Measurements from ENCODE around the gene MITF.
"Not testable (repeated sequence)": the region's sequence is repeated elsewhere in the genome, so short reads cannot be mapped to it uniquely, and the experiment has no call there.

MITF gene

GRCh38 chr3:69787436-69788168 is 48.3 kb downstream of the MITF start:
- H3K27ac ChIP-seq (ENCODE audit: low read depth, low read length, poor library complexity, severe bottlenecking), result no peak overlapping the region
- H3K27me3 ChIP-seq (ENCODE audit: insufficient read depth, low read length), result no peaks in the 10 kb centered on the region
- H3K4me3 ChIP-seq (ENCODE audit: low read depth, low read length, poor library complexity, severe bottlenecking), result no peak overlapping the region
- no peak for TF ChIP-seq EZH2 (IDR thresholded peaks at IDR 0.05; ENCODE audit: borderline replicate concordance, low read length)
- TF ChIP-seq CTCF (IDR thresholded peaks at IDR 0.05; ENCODE audit: low read length), result no peak
- H3K9me2 ChIP-seq (ENCODE audit: low read depth, low read length), result no peaks in the 10 kb centered on the region
- H2AFZ ChIP-seq (ENCODE audit: low read length), result no peak overlapping the region
- no peaks in the 10 kb centered on the region for H3F3A ChIP-seq (ENCODE audit: insufficient read depth, low read length)
- no peaks in the 10 kb centered on the region for H3K79me2 ChIP-seq (ENCODE audit: insufficient read depth, low read length)
- no peaks in the 10 kb centered on the region for H3K36me3 ChIP-seq (ENCODE audit: insufficient read depth, low read length)
- no peaks in the 10 kb centered on the region for H3K4me1 ChIP-seq (ENCODE audit: insufficient read depth, low read length, severe bottlenecking)
- H4K20me1 ChIP-seq (ENCODE audit: insufficient read depth, low read length), result no peaks in the 10 kb centered on the region
- H3K9me3 ChIP-seq (ENCODE audit: low read length), result no peaks in the 10 kb centered on the region
- no peak overlapping the region for H3K4me2 ChIP-seq (ENCODE audit: low read length)
- no peak overlapping the region for H3K9ac ChIP-seq (ENCODE audit: low read length)

GRCh38 chr3:69791106-69791505 is 51.8 kb downstream of the MITF start:
- Histone ChIP-seq H3K9ac (ENCODE audit: low read length) (no peak overlapping the region), H2AFZ (ENCODE audit: low read length) (no peak overlapping the region), H3K9me3 (ENCODE audit: low read length) (no peaks in the 10 kb centered on the region)

GRCh38 chr3:69791919-69792399 is 52.7 kb downstream of the MITF start:
- Histone ChIP-seq H3K27me3 (ENCODE audit: insufficient read depth, low read length) (no peaks in the 10 kb centered on the region), H3K9me3 (ENCODE audit: low read length) (no peaks in the 10 kb centered on the region), H3K4me1 (ENCODE audit: insufficient read depth, low read length, severe bottlenecking) (no peaks in the 10 kb centered on the region), H3K79me2 (ENCODE audit: insufficient read depth, low read length) (no peaks in the 10 kb centered on the region), H2AFZ (ENCODE audit: low read length) (no peak overlapping the region), H3K36me3 (ENCODE audit: insufficient read depth, low read length) (no peaks in the 10 kb centered on the region), H3K9ac (ENCODE audit: low read length) (no peak overlapping the region), H3K27ac (ENCODE audit: low read depth, low read length, poor library complexity, severe bottlenecking) (no peak overlapping the region), H4K20me1 (ENCODE audit: insufficient read depth, low read length) (no peaks in the 10 kb centered on the region), H3K4me2 (ENCODE audit: low read length) (no peak overlapping the region), H3K4me3 (ENCODE audit: low read depth, low read length, poor library complexity, severe bottlenecking) (no peak overlapping the region), H3F3A (ENCODE audit: insufficient read depth, low read length) (no peaks in the 10 kb centered on the region), H3K9me2 (ENCODE audit: low read depth, low read length) (no peaks in the 10 kb centered on the region)
- TF ChIP-seq EZH2 (IDR thresholded peaks at IDR 0.05; ENCODE audit: borderline replicate concordance, low read length), result no peak
- no peak for TF ChIP-seq CTCF (IDR thresholded peaks at IDR 0.05; ENCODE audit: low read length)

More at GRCh38 chr3:69791106-69791505, 51.8 kb downstream of the MITF start:
- Histone ChIP-seq H3K79me2 (ENCODE audit: insufficient read depth, low read length) (no peaks in the 10 kb centered on the region), H3K4me3 (ENCODE audit: low read depth, low read length, poor library complexity, severe bottlenecking) (no peak overlapping the region), H3K4me1 (ENCODE audit: insufficient read depth, low read length, severe bottlenecking) (no peaks in the 10 kb centered on the region), H3K9me2 (ENCODE audit: low read depth, low read length) (no peaks in the 10 kb centered on the region), H3K27ac (ENCODE audit: low read depth, low read length, poor library complexity, severe bottlenecking) (no peak overlapping the region), H4K20me1 (ENCODE audit: insufficient read depth, low read length) (no peaks in the 10 kb centered on the region), H3K27me3 (ENCODE audit: insufficient read depth, low read length) (no peaks in the 10 kb centered on the region), H3K4me2 (ENCODE audit: low read length) (no peak overlapping the region), H3K36me3 (ENCODE audit: insufficient read depth, low read length) (no peaks in the 10 kb centered on the region), H3F3A (ENCODE audit: insufficient read depth, low read length) (no peaks in the 10 kb centered on the region)
- TF ChIP-seq CTCF (IDR thresholded peaks at IDR 0.05; ENCODE audit: low read length), result no peak
- no peak for TF ChIP-seq EZH2 (IDR thresholded peaks at IDR 0.05; ENCODE audit: borderline replicate concordance, low read length)

- H3K36me3 ChIP-seq (ENCODE audit: insufficient read depth, low read length); H3K79me2 ChIP-seq (ENCODE audit: insufficient read depth, low read length); H3K27ac ChIP-seq (ENCODE audit: low read depth, low read length, poor library complexity, severe bottlenecking); H3K9ac ChIP-seq (ENCODE audit: low read length); H4K20me1 ChIP-seq (ENCODE audit: insufficient read depth, low read length); H3K4me1 ChIP-seq (ENCODE audit: insufficient read depth, low read length, severe bottlenecking); H3F3A ChIP-seq (ENCODE audit: insufficient read depth, low read length); H3K27me3 ChIP-seq (ENCODE audit: insufficient read depth, low read length); H3K9me2 ChIP-seq (ENCODE audit: low read depth, low read length); H3K9me3 ChIP-seq (ENCODE audit: low read length); H2AFZ ChIP-seq (ENCODE audit: low read length); H3K4me2 ChIP-seq (ENCODE audit: low read length); H3K4me3 ChIP-seq (ENCODE audit: low read depth, low read length, poor library complexity, severe bottlenecking): not testable (repeated sequence)
These were observed 56.9 kb downstream of the MITF start for GRCh38 chr3:69796126-69796525.

Data from OCI-LY1 (cell line).